Naive thymus-derived CD8-positive, alpha-beta T cell (primary cell): ENCODE data around the gene SDC3. TPM values are rescaled to one million over a fixed set of nuclear protein-coding genes. Genes with fewer than 3 reads are reported as not detected.

Experiments
- ATAC-seq, 2 donors: fragments of 150-1000 bp; cut with Tn5 transposase in 1 of 2; sonication (Bioruptor Pico), chemical (Tn5 transposase) in 1 of 2; 1 replicate in 1 of 2; 2 replicates in 1 of 2; pipeline ENCODE4 v1.10.0; 2021; ENCODE audit warnings: mild to moderate bottlenecking in 2 of 2, moderate library complexity in 2 of 2
- POLR2A ChIA-PET: fragments of 350-600 bp; sonication (Branson Sonifier 250); formaldehyde crosslinking; loops from one replicate; lab custom pipeline; 2021; ENCODE audit warnings: antibody characterized with exemption; lab: Charles Lee
- DNase-seq, 10 donors: peaks; one replicate each; pipeline versions ENCODE4 v3.0.0 to v3.0.0-alpha.2; 2020 to 2022
- H3K27ac Mint-ChIP-seq, 10 donors: one replicate each; pipeline ENCODE4 v1.8.0; 2020 to 2022; ENCODE audit warnings: mild to moderate bottlenecking in 10 of 10, mixed read lengths in 10 of 10, moderate library complexity in 4 of 10, inconsistent platforms in 1 of 10
- H3K27me3 Mint-ChIP-seq, 5 donors: one replicate each; pipeline ENCODE4 v1.8.0; 2021 to 2022; ENCODE audit warnings: mixed read lengths in 5 of 5
- H3K36me3 Mint-ChIP-seq, 3 donors: one replicate each; pipeline ENCODE4 v1.8.0; 2020 to 2022; ENCODE audit warnings: mixed read lengths in 3 of 3, mild to moderate bottlenecking in 2 of 3, inconsistent platforms in 1 of 3
- H3K4me1 Mint-ChIP-seq, 4 donors: one replicate each; pipeline ENCODE4 v1.8.0; 2021 to 2022; ENCODE audit warnings: mixed read lengths in 4 of 4
- H3K4me3 Mint-ChIP-seq, 10 donors: one replicate each; pipeline ENCODE4 v1.8.0; 2020 to 2022; ENCODE audit warnings: mild to moderate bottlenecking in 10 of 10, mixed read lengths in 10 of 10, moderate library complexity in 6 of 10, inconsistent platforms in 1 of 10
- H3K9me3 Mint-ChIP-seq, 9 donors: one replicate each; pipeline ENCODE4 v1.8.0; 2020 to 2022; ENCODE audit warnings: mixed read lengths in 9 of 9, mild to moderate bottlenecking in 3 of 9, inconsistent platforms in 1 of 9, moderate library complexity in 1 of 9
- polyA plus RNA-seq, 3 donors: library from polyadenylated mRNA; unstranded; fragments of 300-500 nt; fragmentation: Illumina TruSeq; gene quantifications; one replicate each; pipeline ENCODE4 v1.2.3, GENCODE V29; 2021
- total RNA-seq, 8 experiments: library from RNA in 2 of 8; stranded (reverse) in 2 of 8; gene quantifications; one replicate each; pipeline ENCODE4 v1.2.3 and lab custom pipeline; 2021 to 2026

SDC3 gene
- total and polyA plus RNA-seq, 5 experiments from 2014 or later: 0.16 to 0.66 TPM; not detected in 3

GRCh38 chr1:30844631-30845030 is 63.9 kb downstream of the SDC3 start:
- peaks cover 0 to 7% (median 0%) of the 10 kb centered on the region in 4 donors for H3K4me1 Mint-ChIP-seq
- peaks cover 39 to 93% (median 61%) of the 10 kb centered on the region in 5 donors for H3K27me3 Mint-ChIP-seq
- peaks cover 0 to 3% (median 0%) of the 10 kb centered on the region in 9 donors for H3K9me3 Mint-ChIP-seq

GRCh38 chr1:30842697-30843354 is 65.7 kb downstream of the SDC3 start:
- H3K36me3 Mint-ChIP-seq: peaks cover 0 to 5% (median 0%) of the 10 kb centered on the region in 3 donors
- POLR2A ChIA-PET: no interaction called here
- peaks cover 0 to 7% (median 0%) of the 10 kb centered on the region in 4 donors for H3K4me1 Mint-ChIP-seq
- ATAC-seq (no peak), DNase-seq (no peak)
- H3K9me3 Mint-ChIP-seq: peaks cover 0 to 10% (median 0%) of the 10 kb centered on the region in 9 donors
- H3K27ac Mint-ChIP-seq: no peak overlapping the region
- no peak overlapping the region for H3K4me3 Mint-ChIP-seq
- H3K27me3 Mint-ChIP-seq: peaks cover 38 to 91% (median 58%) of the 10 kb centered on the region in 5 donors

More at GRCh38 chr1:30844631-30845030, 63.9 kb downstream of the SDC3 start:
- Mint-ChIP-seq H3K4me3 (no peak overlapping the region), H3K36me3 (peaks cover 0 to under 1% (median 0%) of the 10 kb centered on the region in 3 donors), H3K27ac (peak overlapping the region in 1 of 10 donors; percentile 53)
- POLR2A ChIA-PET: no interaction called here
- DNase-seq (no peak), ATAC-seq (no peak)

- DNase-seq: no peak
- Mint-ChIP-seq H3K27ac (no peak overlapping the region), H3K9me3 (peaks cover 0 to 10% (median 0%) of the 10 kb centered on the region in 9 donors), H3K4me1 (peaks cover 0 to 6% (median 0%) of the 10 kb centered on the region in 4 donors), H3K27me3 (peaks cover 38 to 92% (median 51%) of the 10 kb centered on the region in 5 donors), H3K4me3 (no peak overlapping the region), H3K36me3 (peaks cover 0 to 5% (median 0%) of the 10 kb centered on the region in 3 donors)
- no peak for ATAC-seq
- POLR2A ChIA-PET: no interaction called here
Measured at GRCh38 chr1:30840904-30841598, 67.5 kb downstream of the SDC3 start.

- Mint-ChIP-seq H3K27ac (no peak overlapping the region), H3K4me3 (no peak overlapping the region), H3K9me3 (peaks cover 0 to 10% (median 0%) of the 10 kb centered on the region in 9 donors), H3K4me1 (peaks cover 0 to 3% (median 0%) of the 10 kb centered on the region in 4 donors), H3K36me3 (peaks cover 0 to 5% (median 0%) of the 10 kb centered on the region in 3 donors), H3K27me3 (peaks cover 30 to 80% (median 46%) of the 10 kb centered on the region in 5 donors)
- no peak for DNase-seq
- ATAC-seq: no peak
- POLR2A ChIA-PET: no interaction called here
Measured at GRCh38 chr1:30839827-30840359, 68.7 kb downstream of the SDC3 start.

DNA sequence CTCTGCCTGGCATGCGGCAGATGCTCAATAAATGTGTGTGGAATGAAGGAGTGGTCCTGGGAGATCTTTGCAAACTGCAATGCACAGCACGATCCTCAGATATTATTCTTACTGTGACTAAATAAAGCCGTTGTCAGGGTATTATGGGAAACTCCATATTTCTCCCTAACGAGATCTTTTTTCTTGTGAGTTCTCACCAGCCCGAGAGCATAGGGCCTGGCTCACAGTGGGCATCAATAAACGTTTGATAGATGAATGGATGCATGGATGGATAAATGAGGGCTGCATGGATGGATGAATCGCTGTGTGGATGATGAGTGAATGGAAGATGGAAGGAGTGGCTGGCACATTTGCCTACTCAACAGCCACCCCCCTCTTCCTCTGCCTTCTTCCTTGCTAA is 69.6 kb downstream of the SDC3 start:
- Mint-ChIP-seq H3K36me3 (peaks cover 0 to 5% (median 0%) of the 10 kb centered on the region in 3 donors), H3K4me1 (peaks cover 0 to 3% (median 0%) of the 10 kb centered on the region in 4 donors), H3K9me3 (peaks cover 0 to 10% (median 0%) of the 10 kb centered on the region in 9 donors), H3K27me3 (peaks cover 26 to 71% (median 40%) of the 10 kb centered on the region in 5 donors), H3K27ac (no peak overlapping the region), H3K4me3 (no peak overlapping the region)
- no peak for ATAC-seq
- DNase-seq: no peak
- POLR2A ChIA-PET: no interaction called here

DNA sequence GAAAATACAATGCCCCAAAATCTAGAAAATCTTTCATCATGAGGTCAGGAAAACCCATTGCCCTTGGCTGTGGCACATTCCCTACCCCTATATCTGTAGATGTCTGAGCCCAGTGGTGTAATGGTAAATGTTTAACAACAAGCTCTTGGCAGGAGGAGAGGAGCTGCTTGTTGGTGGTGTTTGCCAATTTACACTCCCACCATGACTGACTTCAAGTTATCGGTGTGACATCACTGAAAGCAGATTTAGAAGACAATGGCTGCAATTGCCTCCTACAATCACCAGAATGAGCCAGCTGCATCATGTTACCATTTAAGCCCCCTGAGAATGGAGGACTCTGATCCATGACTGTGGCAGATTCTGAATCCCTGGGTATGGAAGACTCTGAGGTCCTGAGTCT is 70.9 kb downstream of the SDC3 start:
- ATAC-seq: no peak
- POLR2A ChIA-PET: no interaction called here
- Mint-ChIP-seq H3K27ac (no peak overlapping the region), H3K27me3 (peaks cover 24 to 59% (median 30%) of the 10 kb centered on the region in 5 donors), H3K36me3 (peaks cover 0 to 5% (median 0%) of the 10 kb centered on the region in 3 donors), H3K4me1 (peaks cover 0 to 3% (median 0%) of the 10 kb centered on the region in 4 donors), H3K9me3 (peaks cover 0 to 10% (median 0%) of the 10 kb centered on the region in 9 donors), H3K4me3 (no peak overlapping the region)
- DNase-seq: no peak

DNA sequence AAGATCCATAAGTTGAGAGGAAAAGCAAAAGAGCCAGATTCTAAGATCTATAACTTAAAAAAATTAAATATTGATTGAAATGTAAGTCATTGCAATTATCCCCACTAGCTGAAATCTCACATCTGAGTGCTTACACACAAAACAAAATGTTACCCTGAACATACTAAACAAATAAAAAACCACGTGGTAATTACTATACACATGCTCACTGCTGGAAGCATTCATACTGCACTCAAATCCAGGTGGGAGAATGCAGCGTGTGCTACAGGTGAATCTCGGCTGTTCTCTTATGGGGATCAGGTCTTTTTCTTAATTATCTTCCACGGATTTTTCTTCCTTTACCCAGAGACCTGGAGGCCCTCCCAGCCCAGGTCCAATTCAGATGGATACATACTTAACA is 74.3 kb downstream of the SDC3 start:
- Mint-ChIP-seq H3K36me3 (peaks cover 0 to 2% (median under 1%) of the 10 kb centered on the region in 3 donors), H3K27ac (no peak overlapping the region), H3K9me3 (peaks cover 0 to 3% (median 0%) of the 10 kb centered on the region in 9 donors), H3K4me1 (no peaks in the 10 kb centered on the region), H3K27me3 (peaks cover 19 to 46% (median 26%) of the 10 kb centered on the region in 5 donors), H3K4me3 (no peak overlapping the region)
- ATAC-seq (no peak), DNase-seq (no peak)
- POLR2A ChIA-PET: no interaction called here

GRCh38 chr1:30830537-30830936 is 78.0 kb downstream of the SDC3 start:
- no peak for ATAC-seq
- Mint-ChIP-seq H3K4me3 (no peak overlapping the region), H3K36me3 (peaks cover 0 to 5% (median 0%) of the 10 kb centered on the region in 3 donors), H3K4me1 (peaks cover 0 to 3% (median 0%) of the 10 kb centered on the region in 4 donors), H3K27ac (no peak overlapping the region), H3K27me3 (peaks cover 20 to 43% (median 37%) of the 10 kb centered on the region in 5 donors), H3K9me3 (peaks cover 0 to 2% (median 0%) of the 10 kb centered on the region in 9 donors)
- POLR2A ChIA-PET: no interaction called here
- no peak for DNase-seq

- DNase-seq (no peak), ATAC-seq (no peak)
- POLR2A ChIA-PET: no interaction called here
- Mint-ChIP-seq H3K4me1 (peaks cover 5 to 9% (median 6%) of the 10 kb centered on the region in 4 donors), H3K27ac (no peak overlapping the region), H3K27me3 (peaks cover 24 to 49% (median 44%) of the 10 kb centered on the region in 5 donors), H3K4me3 (no peak overlapping the region), H3K9me3 (peaks cover 0 to 2% (median 0%) of the 10 kb centered on the region in 9 donors), H3K36me3 (peaks cover 0 to 5% (median 0%) of the 10 kb centered on the region in 3 donors)
Measured at GRCh38 chr1:30829889-30830288, 78.7 kb downstream of the SDC3 start.

- Mint-ChIP-seq H3K4me1 (peaks cover 18 to 29% (median 24%) of the 10 kb centered on the region in 4 donors), H3K27ac (no peak overlapping the region), H3K4me3 (peak overlapping the region in 9 of 10 donors; percentile 26 to 92 (median 64)), H3K9me3 (peaks cover 0 to 2% (median 0%) of the 10 kb centered on the region in 9 donors), H3K27me3 (peaks cover 32 to 65% (median 56%) of the 10 kb centered on the region in 5 donors), H3K36me3 (peaks cover 0 to 5% (median 0%) of the 10 kb centered on the region in 3 donors)
- DNase-seq (no peak), ATAC-seq (no peak)
- POLR2A ChIA-PET: no interaction called here
Measured at GRCh38 chr1:30824736-30825429, 83.7 kb downstream of the SDC3 start.

DNA sequence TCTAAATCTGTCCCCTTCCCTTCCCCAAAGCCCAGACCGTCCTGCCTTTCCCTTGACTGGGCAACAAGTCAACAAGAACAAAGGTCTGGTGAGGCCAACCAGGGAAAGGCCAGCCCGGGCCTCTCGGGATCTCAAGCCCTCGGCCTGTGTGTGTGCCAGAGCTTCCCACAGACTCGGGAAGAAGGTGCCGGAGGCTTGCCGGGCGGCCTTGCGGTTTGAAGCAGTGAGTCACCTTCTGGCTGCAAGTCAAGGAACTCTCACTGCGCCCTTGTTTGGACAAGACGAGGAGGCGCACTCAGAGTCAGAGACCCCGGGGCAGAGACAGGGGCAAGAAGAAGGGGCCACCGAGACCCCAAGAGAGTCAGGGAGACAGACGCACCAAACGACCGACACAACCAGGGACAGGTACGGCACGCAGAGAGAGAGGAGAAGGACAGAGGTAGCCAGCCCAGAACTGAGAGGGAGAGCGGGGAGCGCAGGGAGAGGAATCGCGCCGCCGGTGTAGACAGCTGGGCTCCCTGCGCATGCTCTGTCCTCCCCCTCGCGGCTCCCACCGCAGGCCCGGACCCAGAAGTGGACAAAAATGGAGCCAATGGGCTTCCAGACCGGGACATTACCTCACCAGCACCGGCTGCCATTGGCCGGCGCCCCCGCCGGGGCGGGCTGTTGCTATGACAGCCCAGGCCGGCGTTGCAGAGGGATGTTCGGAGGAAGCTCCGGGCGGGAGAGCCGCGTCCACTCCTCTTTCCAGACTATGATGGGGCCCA is 84.4 kb downstream of the SDC3 start:
- Mint-ChIP-seq H3K4me1 (peaks cover 18 to 29% (median 24%) of the 10 kb centered on the region in 4 donors), H3K4me3 (peak overlapping the region; percentile 64 to 92 (median 82)), H3K36me3 (peaks cover 0 to 2% (median 0%) of the 10 kb centered on the region in 3 donors), H3K27ac (peak overlapping the region in 3 of 10 donors; percentile 17 to 87 (median 33)), H3K9me3 (peaks cover 0 to under 1% (median 0%) of the 10 kb centered on the region in 9 donors), H3K27me3 (peaks cover 33 to 69% (median 57%) of the 10 kb centered on the region in 5 donors)
- ATAC-seq: peak; percentile 83
- POLR2A ChIA-PET: no interaction called here
- DNase-seq: peak in 8 of 10 donors; percentile 5 to 35 (median 15)
